Measurements from ENCODE around the gene ART1.
"Not testable (repeated sequence)": the region's sequence is repeated elsewhere in the genome, so short reads cannot be mapped to it uniquely, and the experiment has no call there.

- TF ChIP-seq, protein P1, sequence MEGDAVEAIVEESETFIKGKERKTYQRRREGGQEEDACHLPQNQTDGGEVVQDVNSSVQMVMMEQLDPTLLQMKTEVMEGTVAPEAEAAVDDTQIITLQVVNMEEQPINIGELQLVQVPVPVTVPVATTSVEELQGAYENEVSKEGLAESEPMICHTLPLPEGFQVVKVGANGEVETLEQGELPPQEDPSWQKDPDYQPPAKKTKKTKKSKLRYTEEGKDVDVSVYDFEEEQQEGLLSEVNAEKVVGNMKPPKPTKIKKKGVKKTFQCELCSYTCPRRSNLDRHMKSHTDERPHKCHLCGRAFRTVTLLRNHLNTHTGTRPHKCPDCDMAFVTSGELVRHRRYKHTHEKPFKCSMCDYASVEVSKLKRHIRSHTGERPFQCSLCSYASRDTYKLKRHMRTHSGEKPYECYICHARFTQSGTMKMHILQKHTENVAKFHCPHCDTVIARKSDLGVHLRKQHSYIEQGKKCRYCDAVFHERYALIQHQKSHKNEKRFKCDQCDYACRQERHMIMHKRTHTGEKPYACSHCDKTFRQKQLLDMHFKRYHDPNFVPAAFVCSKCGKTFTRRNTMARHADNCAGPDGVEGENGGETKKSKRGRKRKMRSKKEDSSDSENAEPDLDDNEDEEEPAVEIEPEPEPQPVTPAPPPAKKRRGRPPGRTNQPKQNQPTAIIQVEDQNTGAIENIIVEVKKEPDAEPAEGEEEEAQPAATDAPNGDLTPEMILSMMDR (IDR thresholded peaks at IDR 0.05), result not testable (repeated sequence)
- TF ChIP-seq POLR2A (IDR thresholded peaks at IDR 0.05), result not testable (repeated sequence)
Measured at GRCh38 chr11:3649374-3649773, 4.4 kb downstream of the ART1 start.

All from testis (tissue), 2 donors.